A673 (cell line): ENCODE measurements around the gene PLP1. TPM values are rescaled to one million over a fixed set of nuclear protein-coding genes. Genes with fewer than 3 reads are reported as not detected.

ENCODE experiments used
- BruUV-seq: library from RNA; stranded (reverse); fragments of 400-500 nt; replicated peaks from 2 replicates; lab custom pipeline; 2021; lab: Mats Ljungman, UMichigan
- CTCF ChIA-PET: fragments of 300-600 bp; sonication (Branson Sonifier 250); formaldehyde crosslinking; loops from one replicate; lab custom pipeline; 2022; ENCODE audit warnings: antibody characterized with exemption; lab: Charles Lee
- POLR2A ChIA-PET: fragments of 300-600 bp; sonication (Branson Sonifier 250); formaldehyde crosslinking; loops from one replicate; lab custom pipeline; 2022; ENCODE audit warnings: antibody characterized with exemption; ENCODE audit not compliant: low non-redundant PET; lab: Charles Lee
- DNase-seq: peaks from one replicate; pipeline ENCODE4 v3.0.0-alpha.2; 2015; ENCODE audit warnings: low spot score
- H3K27ac ChIP-seq: fragments of 200-600 bp; sonication (generic); 2 replicates; pipeline ENCODE4 v1.5.1; 2016; ENCODE audit warnings: mixed run types, low read depth, mild to moderate bottlenecking, mixed read lengths, antibody characterized with exemption, low read length; ENCODE audit not compliant: poor library complexity, severe bottlenecking
- H3K27me3 ChIP-seq: fragments of 200-600 bp; sonication (generic); replicated peaks from 2 replicates; pipeline ENCODE4 v1.6.1; 2017; ENCODE audit warnings: mixed run types, low read depth, mild to moderate bottlenecking, mixed read lengths, antibody characterized with exemption, low read length; ENCODE audit not compliant: insufficient read depth, poor library complexity
- H3K36me3 ChIP-seq: fragments of 200-600 bp; sonication (generic); 2 replicates; pipeline ENCODE4 v1.6.1; 2016; ENCODE audit warnings: mixed run types, mild to moderate bottlenecking, mixed read lengths, antibody characterized with exemption, low read length; ENCODE audit not compliant: insufficient read depth, poor library complexity, severe bottlenecking
- H3K4me1 ChIP-seq: fragments of 200-600 bp; sonication (generic); 2 replicates; pipeline ENCODE4 v1.6.1; 2017; ENCODE audit warnings: mixed run types, mild to moderate bottlenecking, mixed read lengths, antibody characterized with exemption, low read length; ENCODE audit not compliant: insufficient read depth, poor library complexity, severe bottlenecking
- H3K4me3 ChIP-seq: fragments of 200-600 bp; sonication (generic); 2 replicates; pipeline ENCODE4 v1.5.1; 2016; ENCODE audit warnings: low read depth, mixed run types, mild to moderate bottlenecking, mixed read lengths, low read length; ENCODE audit not compliant: poor library complexity, severe bottlenecking
- H3K9me3 ChIP-seq: fragments of 200-600 bp; sonication (generic); 2 replicates; pipeline ENCODE4 v1.6.1; 2016; ENCODE audit warnings: mixed run types, low read depth, mild to moderate bottlenecking, mixed read lengths, antibody characterized with exemption, low read length; ENCODE audit not compliant: poor library complexity, severe bottlenecking
- CTCF ChIP-seq: fragments of 300-800, 200-600 bp; sonication (generic); conservative IDR thresholded peaks from 2 replicates; pipeline ENCODE4 v1.5.1; 2017; ENCODE audit warnings: low read depth, mild to moderate bottlenecking, antibody characterized with exemption, low read length, moderate library complexity, mixed read lengths
- EZH2 ChIP-seq: fragments of 200-600 bp; sonication (generic); IDR thresholded peaks from 2 replicates; pipeline ENCODE4 v1.6.1; 2017; ENCODE audit warnings: borderline replicate concordance, low read depth, mild to moderate bottlenecking, mixed read lengths, antibody characterized with exemption, low read length; ENCODE audit not compliant: poor library complexity, severe bottlenecking
- intact Hi-C: fragments of 100-400 bp; cut with micrococcal nuclease; formaldehyde crosslinking; loops from one replicate; pipeline ENCODE4 v1.10.0; 2022; ENCODE audit not compliant: unreplicated experiment
- total RNA-seq: library from RNA; stranded (reverse); gene quantifications from 2 replicates; pipeline ENCODE4 v1.2.3, GENCODE V29; 2021

Gene PLP1
- total RNA-seq, 1 experiment from 2014 or later: not detected

- no peaks in the 10 kb centered on the region for H3K9me3 ChIP-seq
- DNase-seq: no peak
- ChIA-PET CTCF (no interaction called here), POLR2A (no interaction called here)
- no TSS peak for BruUV-seq
- intact Hi-C loops: no loop called here
- TF ChIP-seq EZH2 (no peak), CTCF (no peak)
- peaks cover 55% of the 10 kb centered on the region for H3K27me3 ChIP-seq
- H3K27ac ChIP-seq: no peak overlapping the region
- no peaks in the 10 kb centered on the region for H3K36me3 ChIP-seq
- no peak overlapping the region for H3K4me3 ChIP-seq
- no peaks in the 10 kb centered on the region for H3K4me1 ChIP-seq
These were observed 16.9 kb downstream of the PLP1 start for GRCh38 chrX:103793545-103793940.

- no peak overlapping the region for H3K27ac ChIP-seq
- POLR2A ChIA-PET: no interaction called here
- no peak for DNase-seq
- H3K36me3 ChIP-seq: no peaks in the 10 kb centered on the region
- TF ChIP-seq CTCF: no peak
- no peak for TF ChIP-seq EZH2
- CTCF ChIA-PET: no interaction called here
- BruUV-seq: no TSS peak
- H3K27me3 ChIP-seq: peaks cover 50% of the 10 kb centered on the region
- intact Hi-C loops: no loop called here
- no peak overlapping the region for H3K4me3 ChIP-seq
- no peaks in the 10 kb centered on the region for H3K4me1 ChIP-seq
- no peaks in the 10 kb centered on the region for H3K9me3 ChIP-seq
These were observed 17.5 kb downstream of the PLP1 start for GRCh38 chrX:103794119-103794518.

- DNase-seq: no peak
- no peaks in the 10 kb centered on the region for H3K36me3 ChIP-seq
- no peak for TF ChIP-seq CTCF
- peaks cover 36% of the 10 kb centered on the region for H3K27me3 ChIP-seq
- no peaks in the 10 kb centered on the region for H3K9me3 ChIP-seq
- ChIA-PET CTCF (no interaction called here), POLR2A (no interaction called here)
- BruUV-seq: no TSS peak
- no peak overlapping the region for H3K27ac ChIP-seq
- intact Hi-C loops: no loop called here
- no peaks in the 10 kb centered on the region for H3K4me1 ChIP-seq
- H3K4me3 ChIP-seq: no peak overlapping the region
These were observed 21.1 kb downstream of the PLP1 start for GRCh38 chrX:103797691-103798090.
